ENCODE results near the gene MRPL36. TPM values are rescaled to one million over a fixed set of nuclear protein-coding genes. Genes with fewer than 3 reads are reported as not detected.

The MRPL36 gene
- total and polyA plus RNA-seq, 9 of the 15 experiments (the other 6 are each of a cell fraction or from before 2014, with no cell fraction given): 78.3 to 557 (median 124) TPM

GRCh38 chr5:1801222-1801966, 1.8 kb upstream of the MRPL36 start, which contains the start of gene NDUFS6 (continued):
- TF ChIP-seq EGR1 (conservative IDR thresholded peaks at IDR 0.05): peak; percentile 36
- TF ChIP-seq POLR2B (IDR thresholded peaks at IDR 0.05; ENCODE audit: low read depth, partially characterized antibody): peak; percentile 82
- TF ChIP-seq ZNF644 (tag; IDR thresholded peaks at IDR 0.05; ENCODE audit: low read depth): peak; percentile 64; the same call in 1 of the 2 replicates
- TF ChIP-seq CCNT2 (IDR thresholded peaks at IDR 0.05; ENCODE audit: borderline replicate concordance, extremely low read depth, insufficient read length, low read depth, low read length): peak; percentile 49
- peak; percentile 62; the same call in 1 of the 2 replicates for TF ChIP-seq KAT8 (IDR thresholded peaks at IDR 0.05; ENCODE audit: low read depth)
- TF ChIP-seq EP400 (IDR thresholded peaks at IDR 0.05): peak; percentile 95
- TF ChIP-seq ZBTB40 (IDR thresholded peaks at IDR 0.05): no peak; the same call in 1 of the 2 replicates
- TF ChIP-seq ZBTB40 (CRISPR knock-in tag; IDR thresholded peaks at IDR 0.05): no peak
- peak; percentile 85 for TF ChIP-seq TBP (optimal IDR thresholded peaks at IDR 0.05; ENCODE audit: low read depth, low read length)
- TF ChIP-seq BCOR (IDR thresholded peaks at IDR 0.05): no peak; the same call in 1 of the 2 replicates
- TF ChIP-seq KAT7 (CRISPR knock-in tag; IDR thresholded peaks at IDR 0.05; ENCODE audit: borderline replicate concordance): no peak
- TF ChIP-seq AFF1 (IDR thresholded peaks at IDR 0.05; ENCODE audit: low read depth in 1 of 2, partially characterized antibody in 2 of 2): no peak
- peak; percentile 56; the same call in 1 of the 2 replicates for TF ChIP-seq JUND (IDR thresholded peaks at IDR 0.05; ENCODE audit: borderline replicate concordance, low read depth, low read length)
- no peak for TF ChIP-seq JUND (tag; IDR thresholded peaks at IDR 0.05; ENCODE audit: borderline replicate concordance, low read depth, low read length)

Data from K562 (cell line).